Glutamatergic neuron (in vitro differentiated cells): ENCODE measurements around the gene ALDH4A1. TPM values are rescaled to one million over a fixed set of nuclear protein-coding genes. Genes with fewer than 3 reads are reported as not detected.
"Not testable (repeated sequence)": the region's sequence is repeated elsewhere in the genome, so short reads cannot be mapped to it uniquely, and the experiment has no call there.

Experiments used
- DNase-seq: peaks from one replicate; pipeline ENCODE4 v3.0.0; 2022
- H3K27ac Mint-ChIP-seq: one replicate; pipeline ENCODE4 v1.8.0; 2020; ENCODE audit warnings: mild to moderate bottlenecking, mixed read lengths, inconsistent platforms; ENCODE audit not compliant: unreplicated experiment
- H3K27me3 Mint-ChIP-seq: one replicate; pipeline ENCODE4 v1.8.0; 2020; ENCODE audit warnings: mild to moderate bottlenecking, moderate library complexity, mixed read lengths, inconsistent platforms; ENCODE audit not compliant: unreplicated experiment
- H3K36me3 Mint-ChIP-seq: one replicate; pipeline ENCODE4 v1.8.0; 2020; ENCODE audit warnings: mild to moderate bottlenecking, mixed read lengths, inconsistent platforms; ENCODE audit not compliant: unreplicated experiment
- H3K4me1 Mint-ChIP-seq: one replicate; pipeline ENCODE4 v1.8.0; 2020; ENCODE audit warnings: mild to moderate bottlenecking, low read depth, mixed read lengths, inconsistent platforms; ENCODE audit not compliant: unreplicated experiment
- H3K4me3 Mint-ChIP-seq: one replicate; pipeline ENCODE4 v1.8.0; 2020; ENCODE audit warnings: mild to moderate bottlenecking, mixed read lengths, inconsistent platforms; ENCODE audit not compliant: unreplicated experiment
- H3K9me3 Mint-ChIP-seq: one replicate; pipeline ENCODE4 v1.8.0; 2020; ENCODE audit warnings: mild to moderate bottlenecking, moderate library complexity, mixed read lengths, inconsistent platforms; ENCODE audit not compliant: unreplicated experiment
- CTCF ChIP-seq: fragments of 200-600 bp; sonication (generic); IDR thresholded peaks from one replicate; pipeline ENCODE4 v1.5.0; 2021; ENCODE audit not compliant: partially characterized antibody, unreplicated experiment
- total RNA-seq: library from RNA; stranded (reverse); fragmentation: NEBNext Ultra II Directional; extraction: Animal tissue kit (Norgen Biotek cat#: 25700); gene quantifications from one replicate; pipeline ENCODE4 v1.2.1, GENCODE V29; 2021; ENCODE audit not compliant: unreplicated experiment

ALDH4A1 gene
- total RNA-seq, 1 donor from 2014 or later: 28.9 TPM

DNA sequence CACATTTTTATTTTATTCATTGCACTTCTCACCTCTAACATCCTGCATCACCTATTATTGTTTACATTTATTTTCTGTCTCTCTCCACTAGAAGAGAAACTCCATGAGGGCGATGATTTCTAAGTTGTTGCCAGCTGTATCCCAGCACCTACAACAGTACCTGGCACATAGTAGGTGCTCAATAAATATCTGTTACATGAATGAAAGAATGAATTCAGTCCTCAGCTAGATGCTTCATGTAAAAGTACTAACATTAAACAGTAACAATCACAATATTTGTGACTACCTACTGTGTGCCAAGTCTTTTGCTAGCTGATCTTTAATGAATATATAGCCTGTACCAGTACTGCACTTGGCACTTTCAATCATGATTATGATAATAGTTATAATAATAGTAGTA is 45.9 kb downstream of the ALDH4A1 start:
- peaks cover 2% of the 10 kb centered on the region for H3K27me3 Mint-ChIP-seq
- H3K4me3 Mint-ChIP-seq: no peak overlapping the region
- no peak for TF ChIP-seq CTCF
- DNase-seq: no peak
- H3K4me1 Mint-ChIP-seq: no peaks in the 10 kb centered on the region
- no peak overlapping the region for H3K27ac Mint-ChIP-seq
- no peaks in the 10 kb centered on the region for H3K9me3 Mint-ChIP-seq
- peaks cover 4% of the 10 kb centered on the region for H3K36me3 Mint-ChIP-seq

DNA sequence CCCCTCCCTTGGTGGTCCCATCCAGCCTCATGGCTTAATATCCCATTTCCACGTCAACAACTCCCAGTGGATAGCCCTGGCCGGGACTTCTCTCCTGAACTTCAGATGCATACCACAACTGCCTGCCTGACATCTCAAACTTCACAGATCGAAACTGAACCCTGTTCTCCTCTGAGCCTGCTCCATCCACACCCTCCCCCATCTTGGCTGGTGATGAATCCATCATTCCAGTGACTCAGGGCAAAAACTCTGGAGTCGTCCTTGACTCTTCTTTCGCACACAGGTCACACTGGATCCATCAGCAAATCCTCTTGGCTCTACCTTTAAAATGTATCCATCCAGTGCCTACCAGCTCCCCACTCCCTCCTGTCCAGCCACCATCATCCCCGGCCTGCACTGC is 46.8 kb downstream of the ALDH4A1 start:
- no peak overlapping the region for H3K27ac Mint-ChIP-seq
- no peaks in the 10 kb centered on the region for H3K9me3 Mint-ChIP-seq
- no peak overlapping the region for H3K4me3 Mint-ChIP-seq
- no peaks in the 10 kb centered on the region for H3K4me1 Mint-ChIP-seq
- H3K27me3 Mint-ChIP-seq: peaks cover 2% of the 10 kb centered on the region
- DNase-seq: no peak
- no peak for TF ChIP-seq CTCF
- H3K36me3 Mint-ChIP-seq: peaks cover 4% of the 10 kb centered on the region

DNA sequence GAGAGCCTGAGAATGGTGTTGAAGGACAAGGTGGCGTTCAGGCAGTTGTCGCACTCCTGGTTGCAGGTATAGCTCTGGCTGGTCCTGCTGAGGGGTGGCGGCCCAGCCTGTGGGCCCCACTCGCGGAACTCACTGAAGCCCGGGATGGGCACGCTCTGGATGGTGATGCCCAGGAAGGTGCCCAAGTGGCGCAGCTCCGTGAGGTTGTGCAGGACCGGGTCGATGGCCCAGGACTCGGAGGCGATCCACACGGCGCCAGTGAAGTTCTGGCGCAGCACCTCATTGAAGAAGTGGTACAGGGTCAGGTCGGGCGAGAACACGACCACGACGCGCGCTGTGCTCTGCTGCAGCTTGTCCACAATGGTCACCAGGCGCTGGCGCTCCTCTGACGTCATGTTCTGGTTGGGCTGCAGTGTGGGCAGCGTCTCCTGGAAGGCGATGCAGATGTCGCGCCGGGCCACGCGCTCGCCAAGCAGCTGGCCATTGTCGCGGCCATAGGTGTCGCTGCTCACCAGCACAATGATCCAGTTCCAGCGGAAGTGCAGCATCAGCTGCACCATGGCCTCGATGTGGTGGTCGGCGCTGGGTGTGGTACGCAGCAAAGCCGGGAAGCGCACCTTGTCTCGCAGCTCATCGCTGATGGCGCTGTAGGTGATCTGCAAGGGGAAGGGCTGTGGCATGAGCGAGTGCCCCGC is 47.9 kb downstream of the ALDH4A1 start:
- no peaks in the 10 kb centered on the region for H3K9me3 Mint-ChIP-seq
- TF ChIP-seq CTCF: no peak

GRCh38 chr1:18852501-18852900 is 49.9 kb downstream of the ALDH4A1 start:
- DNase-seq: no peak
- H3K27me3 Mint-ChIP-seq: peaks cover 2% of the 10 kb centered on the region
- peaks cover 3% of the 10 kb centered on the region for H3K9me3 Mint-ChIP-seq
- no peak overlapping the region for H3K4me3 Mint-ChIP-seq
- peaks cover 10% of the 10 kb centered on the region for H3K36me3 Mint-ChIP-seq
- H3K4me1 Mint-ChIP-seq: no peaks in the 10 kb centered on the region
- no peak overlapping the region for H3K27ac Mint-ChIP-seq
- TF ChIP-seq CTCF: no peak

More for the DNA sequence above, 47.9 kb downstream of the ALDH4A1 start:
- DNase-seq: no peak
- Mint-ChIP-seq H3K36me3 (peaks cover 4% of the 10 kb centered on the region), H3K27me3 (peaks cover 2% of the 10 kb centered on the region), H3K4me3 (no peak overlapping the region), H3K27ac (no peak overlapping the region), H3K4me1 (no peaks in the 10 kb centered on the region)

GRCh38 chr1:18849261-18849711 is 53.1 kb downstream of the ALDH4A1 start:
- no peak overlapping the region for H3K4me3 Mint-ChIP-seq
- DNase-seq: no peak
- H3K4me1 Mint-ChIP-seq: no peaks in the 10 kb centered on the region
- peaks cover 15% of the 10 kb centered on the region for H3K36me3 Mint-ChIP-seq
- H3K27ac Mint-ChIP-seq: no peak overlapping the region
- H3K27me3 Mint-ChIP-seq: peaks cover 1% of the 10 kb centered on the region
- no peak for TF ChIP-seq CTCF
- H3K9me3 Mint-ChIP-seq: peaks cover 4% of the 10 kb centered on the region

- H3K27ac Mint-ChIP-seq, H3K4me3 Mint-ChIP-seq, H3K4me1 Mint-ChIP-seq, H3K27me3 Mint-ChIP-seq, H3K9me3 Mint-ChIP-seq, DNase-seq: not testable (repeated sequence)
- H3K36me3 Mint-ChIP-seq: peaks cover 15% of the 10 kb centered on the region
These were observed 54.6 kb downstream of the ALDH4A1 start for GRCh38 chr1:18847723-18848122.
